Measurements from ENCODE around the gene DOCK4.
"Not testable (repeated sequence)": the region's sequence is repeated elsewhere in the genome, so short reads cannot be mapped to it uniquely, and the experiment has no call there.

The DOCK4 gene

DNA sequence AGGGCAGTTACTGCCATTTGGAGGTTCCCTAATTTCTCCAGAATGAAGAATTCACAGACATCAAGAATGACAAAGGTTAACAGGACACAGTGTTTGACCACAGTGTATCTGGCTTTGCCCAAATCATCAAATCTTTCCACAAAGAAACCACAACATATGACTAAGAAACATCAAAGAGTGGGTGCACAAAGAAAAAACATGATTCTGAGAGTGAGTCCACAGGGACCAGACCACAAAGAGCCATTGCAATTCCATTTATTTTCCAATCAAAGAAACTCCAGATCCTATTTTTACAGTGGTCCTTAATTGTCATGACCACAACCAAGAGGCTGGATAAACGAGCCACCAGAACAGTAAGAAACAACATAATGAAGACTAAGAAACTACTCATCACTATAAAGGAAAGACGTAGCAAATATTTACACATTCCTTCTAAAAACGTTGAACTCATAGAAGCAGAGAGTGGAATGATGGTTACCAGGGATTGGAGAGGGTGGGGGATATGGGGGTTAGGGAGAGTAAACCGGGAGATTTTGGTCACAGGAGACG lies 286.5 kb downstream of the DOCK4 start:
- DNase-seq (ENCODE audit: low spot score in 2 of 2) (no peak), ATAC-seq (replicated peaks; ENCODE audit: extremely low read depth, poor library complexity, severe bottlenecking) (no peak)
- Mint-ChIP-seq H3K4me3 (no peak overlapping the region), H3K9me3 (no peaks in the 10 kb centered on the region), H3K27ac (ENCODE audit: low read depth) (no peak overlapping the region), H3K36me3 (ENCODE audit: insufficient read depth) (no peaks in the 10 kb centered on the region), H3K4me1 (no peaks in the 10 kb centered on the region), H3K27me3 (no peaks in the 10 kb centered on the region)

DNA sequence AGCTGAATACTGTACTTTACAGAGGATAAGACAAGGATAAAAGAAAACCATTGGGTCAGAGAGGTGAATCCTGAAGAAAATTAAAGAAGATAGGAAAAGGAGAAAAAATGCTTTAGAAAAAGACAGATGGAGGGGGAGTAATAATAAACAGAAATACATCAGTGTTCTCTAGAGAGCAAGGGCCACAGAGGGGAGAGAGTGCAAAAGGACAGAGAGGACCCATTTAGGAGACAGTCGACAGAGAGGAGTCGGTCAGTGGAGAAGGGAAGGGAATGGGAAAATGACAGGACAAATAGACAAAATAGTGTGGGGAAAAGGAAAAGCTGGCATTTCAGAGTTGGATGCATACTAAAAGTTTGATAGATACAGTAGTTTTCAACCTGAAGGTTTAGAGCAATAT lies 287.0 kb downstream of the DOCK4 start:
- Mint-ChIP-seq H3K4me3 (no peak overlapping the region), H3K9me3 (no peaks in the 10 kb centered on the region), H3K36me3 (ENCODE audit: insufficient read depth) (no peaks in the 10 kb centered on the region), H3K27ac (ENCODE audit: low read depth) (no peak overlapping the region), H3K27me3 (no peaks in the 10 kb centered on the region), H3K4me1 (no peaks in the 10 kb centered on the region)
- no peak for ATAC-seq (replicated peaks; ENCODE audit: extremely low read depth, poor library complexity, severe bottlenecking)
- no peak for DNase-seq (ENCODE audit: low spot score in 2 of 2)

DNA sequence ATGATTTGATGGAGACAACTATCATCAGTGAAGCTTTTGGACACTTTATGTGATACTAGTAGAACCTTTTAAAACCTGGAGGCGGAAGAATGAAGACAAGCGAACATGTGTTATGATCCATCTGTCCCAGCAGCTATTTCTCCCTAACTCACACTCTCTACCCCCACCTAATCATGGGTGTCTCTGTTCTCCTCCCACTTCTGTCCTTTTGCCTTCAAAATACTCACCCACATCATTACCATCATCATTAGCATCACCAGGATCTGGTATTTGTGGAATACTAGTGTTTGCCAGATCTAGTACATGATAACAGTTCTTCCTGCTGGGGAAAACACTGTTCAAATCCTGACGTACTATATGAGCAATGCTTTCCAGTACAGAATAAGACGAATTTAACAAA lies 287.7 kb downstream of the DOCK4 start:
- no peaks in the 10 kb centered on the region for H3K36me3 Mint-ChIP-seq (ENCODE audit: insufficient read depth)
- H3K9me3 Mint-ChIP-seq = no peaks in the 10 kb centered on the region
- no peak overlapping the region for H3K27ac Mint-ChIP-seq (ENCODE audit: low read depth)
- DNase-seq (ENCODE audit: low spot score in 2 of 2) = no peak
- ATAC-seq (replicated peaks; ENCODE audit: extremely low read depth, poor library complexity, severe bottlenecking) = no peak
- no peaks in the 10 kb centered on the region for H3K27me3 Mint-ChIP-seq
- H3K4me3 Mint-ChIP-seq = no peak overlapping the region
- no peaks in the 10 kb centered on the region for H3K4me1 Mint-ChIP-seq

DNA sequence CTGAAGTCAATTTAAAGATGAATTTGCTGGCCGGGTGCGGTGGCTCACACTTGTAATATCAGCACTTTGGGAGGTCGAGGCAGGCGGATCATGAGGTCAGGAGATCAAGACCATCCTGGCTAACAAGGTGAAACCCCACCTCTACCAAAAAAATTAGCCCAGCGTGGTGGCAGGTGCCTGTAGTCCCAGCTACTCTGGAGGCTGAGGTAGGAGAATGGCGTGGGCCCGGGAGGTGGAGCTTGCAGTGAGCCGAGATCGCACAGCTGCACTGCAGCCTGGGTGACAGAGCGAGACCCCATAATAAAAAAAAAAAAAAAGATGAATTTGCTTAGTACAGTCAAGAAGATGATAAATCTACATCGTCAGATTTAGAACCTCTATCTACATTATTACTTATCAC lies 288.8 kb downstream of the DOCK4 start:
- not testable (repeated sequence) for H3K36me3 Mint-ChIP-seq (ENCODE audit: insufficient read depth); H3K4me3 Mint-ChIP-seq; ATAC-seq (replicated peaks; ENCODE audit: extremely low read depth, poor library complexity, severe bottlenecking); H3K27ac Mint-ChIP-seq (ENCODE audit: low read depth); H3K9me3 Mint-ChIP-seq; DNase-seq (ENCODE audit: low spot score in 2 of 2); H3K4me1 Mint-ChIP-seq; H3K27me3 Mint-ChIP-seq

DNA sequence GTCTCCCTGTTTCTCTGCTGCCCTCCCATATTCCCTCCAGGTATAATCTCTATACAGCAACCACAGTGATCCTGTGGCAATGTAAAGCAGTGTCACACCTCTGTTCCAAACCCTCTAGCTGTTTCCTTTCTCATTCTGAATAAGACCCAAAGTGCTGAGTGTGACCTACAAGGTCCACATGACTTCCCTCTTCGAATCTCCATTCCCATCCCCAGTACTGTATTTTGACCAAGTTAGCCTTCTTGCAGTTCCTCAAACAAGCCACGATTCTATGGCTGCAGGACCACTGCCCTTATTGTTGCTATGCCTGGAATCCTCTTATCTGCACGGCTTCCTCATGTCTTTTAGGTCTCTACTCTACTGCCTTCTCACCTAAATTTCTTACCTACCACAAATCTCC lies 291.9 kb downstream of the DOCK4 start:
- DNase-seq (ENCODE audit: low spot score in 2 of 2) (no peak), ATAC-seq (replicated peaks; ENCODE audit: extremely low read depth, poor library complexity, severe bottlenecking) (no peak)
- H3K4me3 Mint-ChIP-seq = no peak overlapping the region
- H3K36me3 Mint-ChIP-seq (ENCODE audit: insufficient read depth) = no peaks in the 10 kb centered on the region
- H3K27me3 Mint-ChIP-seq = no peaks in the 10 kb centered on the region
- H3K9me3 Mint-ChIP-seq = no peaks in the 10 kb centered on the region
- H3K27ac Mint-ChIP-seq (ENCODE audit: low read depth) = no peak overlapping the region
- no peaks in the 10 kb centered on the region for H3K4me1 Mint-ChIP-seq

DNA sequence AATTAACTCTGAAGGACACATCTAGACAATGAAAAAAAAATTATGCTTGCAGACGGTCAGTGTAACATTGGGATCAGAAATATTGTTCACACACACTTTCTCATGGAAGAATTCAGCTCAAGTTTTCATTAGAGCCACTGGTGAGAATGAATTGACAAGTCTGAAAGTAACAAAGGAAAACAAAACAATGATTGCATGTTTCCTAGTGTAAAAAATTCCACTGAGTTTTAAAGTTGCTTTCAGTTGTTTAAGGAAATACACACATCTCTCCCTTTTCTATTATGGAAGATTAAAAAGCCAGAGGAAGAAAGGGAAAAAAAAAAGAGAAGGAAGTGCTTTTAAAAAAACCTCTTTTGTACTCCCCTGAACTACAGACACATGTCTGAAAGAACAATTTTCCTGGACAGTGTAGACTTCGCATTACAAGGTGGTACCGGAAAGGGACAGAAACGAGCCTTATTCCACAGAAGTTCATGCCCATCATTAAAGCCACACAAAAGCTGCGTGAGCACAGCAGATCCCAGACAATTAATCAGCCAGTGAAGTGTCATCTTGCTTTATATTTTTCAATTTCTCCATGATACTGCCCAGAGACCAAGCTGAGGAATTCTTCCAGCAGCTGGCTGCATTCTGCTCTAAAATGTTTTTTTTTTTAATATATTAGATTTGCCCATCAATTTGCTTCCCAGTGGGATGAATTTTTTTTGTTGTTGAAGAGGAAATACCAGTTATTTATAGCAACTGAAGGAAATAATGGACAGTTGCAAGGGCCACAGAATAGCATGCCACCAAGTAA lies 294.8 kb downstream of the DOCK4 start:
- H3K9me3 Mint-ChIP-seq = no peaks in the 10 kb centered on the region
- H3K27ac Mint-ChIP-seq (ENCODE audit: low read depth) = no peak overlapping the region
- no peak overlapping the region for H3K4me3 Mint-ChIP-seq
- no peaks in the 10 kb centered on the region for H3K36me3 Mint-ChIP-seq (ENCODE audit: insufficient read depth)
- DNase-seq (ENCODE audit: low spot score in 2 of 2) = no peak
- H3K27me3 Mint-ChIP-seq = no peaks in the 10 kb centered on the region
- no peaks in the 10 kb centered on the region for H3K4me1 Mint-ChIP-seq
- ATAC-seq (replicated peaks; ENCODE audit: extremely low read depth, poor library complexity, severe bottlenecking) = no peak

DNA sequence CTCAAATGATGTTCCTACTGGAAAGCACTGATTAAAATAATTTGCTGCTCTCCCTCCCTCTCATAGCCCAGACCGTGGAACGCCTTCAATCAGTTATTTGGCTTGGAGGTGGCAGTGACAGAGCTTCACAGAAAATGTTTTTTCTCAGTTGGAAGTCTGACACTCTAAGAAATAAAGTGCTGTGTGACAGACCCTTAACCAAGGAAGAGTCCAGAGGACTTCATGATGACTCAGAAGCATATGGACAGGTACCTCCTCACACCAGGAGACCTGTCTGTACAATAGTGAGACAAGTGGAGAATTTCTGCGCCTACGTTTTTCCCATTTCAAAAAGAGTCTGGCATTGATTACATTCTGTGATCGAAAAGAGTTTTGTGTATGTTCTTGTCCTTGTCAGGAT lies 295.5 kb downstream of the DOCK4 start:
- no peak for ATAC-seq (replicated peaks; ENCODE audit: extremely low read depth, poor library complexity, severe bottlenecking)
- Mint-ChIP-seq H3K36me3 (ENCODE audit: insufficient read depth) (no peaks in the 10 kb centered on the region), H3K4me1 (no peaks in the 10 kb centered on the region), H3K27me3 (no peaks in the 10 kb centered on the region), H3K4me3 (no peak overlapping the region), H3K27ac (ENCODE audit: low read depth) (no peak overlapping the region), H3K9me3 (no peaks in the 10 kb centered on the region)
- DNase-seq (ENCODE audit: low spot score in 2 of 2) = no peak

DNA sequence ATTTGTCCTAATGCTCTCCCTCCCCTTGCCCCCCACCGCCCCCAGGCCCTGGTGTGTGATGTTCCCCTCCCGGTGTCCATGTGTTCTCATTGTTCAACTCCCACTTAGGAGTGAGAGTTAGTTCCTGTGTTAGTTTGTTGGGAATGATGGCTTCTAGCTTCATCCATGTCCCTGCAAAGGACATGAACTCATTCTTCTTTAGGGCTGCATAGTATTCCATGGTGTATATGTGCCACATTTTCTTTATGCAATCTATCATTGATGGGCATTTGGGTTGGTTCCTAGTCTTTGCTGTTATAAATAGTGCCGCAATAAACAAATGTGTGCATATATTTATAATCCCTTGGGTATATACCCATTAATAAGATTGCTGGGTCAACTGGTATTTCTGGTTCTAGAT lies 297.5 kb downstream of the DOCK4 start:
- not testable (repeated sequence) for ATAC-seq (replicated peaks; ENCODE audit: extremely low read depth, poor library complexity, severe bottlenecking); H3K27ac Mint-ChIP-seq (ENCODE audit: low read depth); H3K4me3 Mint-ChIP-seq; H3K27me3 Mint-ChIP-seq; H3K4me1 Mint-ChIP-seq; H3K36me3 Mint-ChIP-seq (ENCODE audit: insufficient read depth); DNase-seq (ENCODE audit: low spot score in 2 of 2); H3K9me3 Mint-ChIP-seq

DNA sequence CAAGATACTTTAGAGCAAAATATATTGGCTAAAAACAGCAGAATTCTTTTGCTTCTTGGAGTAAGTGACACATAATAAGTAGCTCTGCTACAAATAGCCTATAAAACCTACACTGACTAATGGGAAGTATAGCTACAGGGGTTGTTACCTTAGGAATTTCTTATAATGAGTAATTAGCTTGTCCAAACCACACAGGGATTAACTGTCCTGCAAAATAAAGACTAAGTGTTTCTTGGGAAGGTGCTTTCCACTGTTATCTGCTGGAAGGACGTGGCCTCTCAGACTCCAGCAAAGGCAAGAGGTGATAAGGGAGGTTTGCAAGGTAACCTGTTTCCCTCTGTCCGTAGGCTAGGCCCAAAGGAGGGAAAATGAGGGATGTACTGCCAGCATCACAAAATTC lies 302.4 kb downstream of the DOCK4 start:
- peaks cover 7% of the 10 kb centered on the region for H3K27me3 Mint-ChIP-seq
- DNase-seq (ENCODE audit: low spot score in 2 of 2) (no peak), ATAC-seq (replicated peaks; ENCODE audit: extremely low read depth, poor library complexity, severe bottlenecking) (no peak)
- H3K36me3 Mint-ChIP-seq (ENCODE audit: insufficient read depth) = no peaks in the 10 kb centered on the region
- no peak overlapping the region for H3K27ac Mint-ChIP-seq (ENCODE audit: low read depth)
- no peaks in the 10 kb centered on the region for H3K4me1 Mint-ChIP-seq
- no peak overlapping the region for H3K4me3 Mint-ChIP-seq
- no peaks in the 10 kb centered on the region for H3K9me3 Mint-ChIP-seq

DNA sequence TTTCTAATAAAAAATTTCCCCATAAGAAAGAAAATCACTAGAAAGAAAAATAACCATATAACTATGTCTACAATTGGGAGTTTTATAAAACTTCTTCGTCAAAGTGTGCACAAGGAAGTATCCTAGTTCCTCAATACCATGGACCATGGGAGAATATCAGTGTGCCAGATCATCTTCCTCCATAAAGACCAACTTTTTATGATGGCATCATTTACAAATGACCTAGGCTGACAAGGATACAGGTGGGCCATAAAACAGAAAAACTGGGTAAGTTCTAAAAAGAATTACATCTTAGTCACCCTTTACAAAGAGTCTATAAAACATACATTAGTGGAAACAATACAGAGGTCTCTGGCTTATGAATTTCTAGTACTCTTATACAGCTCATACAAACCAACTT lies 303.2 kb downstream of the DOCK4 start:
- DNase-seq (ENCODE audit: low spot score in 2 of 2) = no peak
- H3K36me3 Mint-ChIP-seq (ENCODE audit: insufficient read depth) = no peaks in the 10 kb centered on the region

DNA sequence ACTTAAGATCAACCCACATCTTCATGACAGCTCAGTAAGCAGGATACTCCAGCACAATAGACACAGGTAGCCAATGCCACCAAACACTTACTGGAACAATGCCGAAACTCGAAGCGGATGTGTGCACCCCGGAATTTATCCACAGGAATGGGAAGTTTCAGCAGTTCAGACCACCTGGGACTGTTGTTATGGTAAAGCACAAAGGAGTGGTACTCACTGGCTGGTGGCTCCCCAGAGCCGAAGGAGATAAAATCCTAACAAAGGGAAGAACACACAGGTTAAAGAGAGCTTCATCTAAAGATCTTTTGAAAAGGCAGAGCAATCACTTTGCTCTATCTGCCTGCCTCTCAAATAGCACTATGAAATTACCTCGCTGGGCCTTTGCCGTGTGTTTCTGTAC lies 305.9 kb downstream of the DOCK4 start:
- H3K4me3 Mint-ChIP-seq = no peak overlapping the region
- no peak overlapping the region for H3K27ac Mint-ChIP-seq (ENCODE audit: low read depth)
- no peaks in the 10 kb centered on the region for H3K4me1 Mint-ChIP-seq
- DNase-seq (ENCODE audit: low spot score in 2 of 2) = no peak
- no peaks in the 10 kb centered on the region for H3K9me3 Mint-ChIP-seq
- no peak for ATAC-seq (replicated peaks; ENCODE audit: extremely low read depth, poor library complexity, severe bottlenecking)
- peaks cover 10% of the 10 kb centered on the region for H3K27me3 Mint-ChIP-seq
- H3K36me3 Mint-ChIP-seq (ENCODE audit: insufficient read depth) = no peaks in the 10 kb centered on the region

More for the DNA sequence above, 303.2 kb downstream of the DOCK4 start:
- ATAC-seq (replicated peaks; ENCODE audit: extremely low read depth, poor library complexity, severe bottlenecking) = no peak
- H3K4me1 Mint-ChIP-seq = no peaks in the 10 kb centered on the region
- H3K4me3 Mint-ChIP-seq = no peak overlapping the region
- peaks cover 10% of the 10 kb centered on the region for H3K27me3 Mint-ChIP-seq
- no peaks in the 10 kb centered on the region for H3K9me3 Mint-ChIP-seq
- H3K27ac Mint-ChIP-seq (ENCODE audit: low read depth) = no peak overlapping the region

DNA sequence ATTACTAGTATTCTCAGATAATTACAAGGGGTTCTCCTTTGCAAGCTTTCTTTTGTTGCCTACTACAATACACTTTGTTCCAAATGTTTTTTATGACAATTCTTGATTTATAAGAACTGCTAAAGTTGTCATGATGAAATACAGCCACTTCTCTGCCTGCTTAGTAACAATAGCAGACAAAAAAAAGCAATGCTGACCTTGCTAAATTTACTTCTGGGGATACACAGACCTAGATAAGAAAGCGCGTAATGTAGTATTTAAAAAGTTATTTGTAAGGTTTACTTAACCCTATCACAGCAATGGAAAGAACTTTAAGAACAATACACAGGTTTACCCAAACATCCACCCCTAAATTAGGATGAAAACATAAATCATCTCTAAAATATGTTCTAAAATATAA lies 311.1 kb downstream of the DOCK4 start:
- H3K9me3 Mint-ChIP-seq = no peaks in the 10 kb centered on the region
- H3K36me3 Mint-ChIP-seq (ENCODE audit: insufficient read depth) = no peaks in the 10 kb centered on the region
- peaks cover 10% of the 10 kb centered on the region for H3K27me3 Mint-ChIP-seq
- no peaks in the 10 kb centered on the region for H3K4me1 Mint-ChIP-seq
- no peak overlapping the region for H3K4me3 Mint-ChIP-seq
- DNase-seq (ENCODE audit: low spot score in 2 of 2) (no peak), ATAC-seq (replicated peaks; ENCODE audit: extremely low read depth, poor library complexity, severe bottlenecking) (no peak)
- H3K27ac Mint-ChIP-seq (ENCODE audit: low read depth) = no peak overlapping the region

DNA sequence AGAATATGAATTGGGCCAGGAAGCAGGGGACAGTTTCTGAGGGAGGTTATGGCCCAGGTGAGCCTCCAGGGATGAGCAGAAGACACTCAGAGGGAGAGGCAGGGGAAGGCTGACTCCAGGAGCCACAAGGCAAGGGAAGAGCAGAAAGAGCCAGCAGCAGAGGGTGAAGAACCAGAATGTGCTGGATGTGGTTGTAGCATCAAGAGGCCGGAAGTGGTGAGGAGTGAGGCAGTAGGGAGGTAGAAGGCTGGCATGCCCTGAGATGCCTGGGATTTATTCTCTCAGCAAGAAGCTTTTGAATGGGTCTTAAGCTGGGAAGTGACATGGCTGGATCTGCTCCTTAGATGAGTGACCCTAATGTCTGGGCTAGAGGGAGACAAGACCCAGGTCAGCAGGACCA lies 311.7 kb downstream of the DOCK4 start:
- Mint-ChIP-seq H3K27me3 (peaks cover 10% of the 10 kb centered on the region), H3K9me3 (no peaks in the 10 kb centered on the region), H3K4me1 (no peaks in the 10 kb centered on the region), H3K27ac (ENCODE audit: low read depth) (no peak overlapping the region), H3K4me3 (no peak overlapping the region), H3K36me3 (ENCODE audit: insufficient read depth) (no peaks in the 10 kb centered on the region)
- DNase-seq (ENCODE audit: low spot score in 2 of 2) (no peak), ATAC-seq (replicated peaks; ENCODE audit: extremely low read depth, poor library complexity, severe bottlenecking) (no peak)
